ENCODE results near the gene EPB41L1.

The EPB41L1 gene

DNA sequence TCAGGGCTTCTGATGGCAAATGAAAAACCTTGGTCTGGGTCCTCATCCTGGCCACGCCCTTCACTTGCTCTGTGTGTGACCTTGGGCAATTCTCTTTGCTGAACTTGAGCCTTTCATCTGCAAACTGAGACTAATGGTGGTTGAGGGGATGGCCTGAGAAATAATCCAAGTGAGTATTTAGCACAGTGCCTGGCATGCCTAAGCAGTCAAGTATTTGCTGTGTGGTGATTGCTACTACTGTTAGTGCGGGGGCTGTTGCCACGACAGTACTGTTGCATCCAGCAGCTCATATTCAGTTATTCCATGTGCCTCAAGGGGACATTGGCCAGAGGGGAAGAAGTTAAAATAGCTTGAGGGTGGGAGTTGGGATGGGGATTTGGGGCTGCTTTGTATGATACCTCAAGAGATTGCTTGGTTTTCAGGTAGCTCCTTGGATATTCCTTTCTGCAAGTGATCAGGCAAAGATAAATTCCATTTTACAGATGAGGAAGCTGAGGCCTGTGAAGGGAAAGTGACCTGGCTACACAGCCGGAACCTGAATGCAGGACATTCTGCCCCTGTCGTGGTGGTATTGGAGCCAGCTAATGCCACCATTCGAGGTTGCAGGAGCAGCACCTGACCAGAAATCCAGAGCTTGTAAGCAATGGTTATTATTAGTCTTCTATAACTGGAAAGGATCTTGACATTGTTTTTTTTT is 45.1 kb upstream of the EPB41L1 start:
- Histone ChIP-seq H3K36me3 (ENCODE audit: control insufficient read depth in 2 of 2, insufficient read depth in 1 of 2, low read length in 2 of 2) (no peaks in the 10 kb centered on the region), H3K27ac (ENCODE audit: extremely low read depth, low read depth, low read length) (no peak overlapping the region), H3K4me3 (ENCODE audit: low read depth, low read length) (no peak overlapping the region), H3K9me3 (ENCODE audit: control insufficient read depth, insufficient read depth, low read depth, low read length) (no peaks in the 10 kb centered on the region), H3K4me1 (ENCODE audit: control insufficient read depth, insufficient read depth, low read length) (no peaks in the 10 kb centered on the region)
- ChIA-PET CTCF (interaction anchor here (0.6 to 1.3 kb wide), 3 partner anchors 47 to 119 kb away, joined by 3 to 5 read pairs (median 3); no protein-coding TSS in a partner anchor), POLR2A (interaction anchor here (0.7 kb wide), 1 partner anchor 1245 kb away, joined by 3 read pairs; no protein-coding TSS in a partner anchor)
- no peak for TF ChIP-seq OVOL3 (tag by site-specific recombination; IDR thresholded peaks at IDR 0.05)
- TF ChIP-seq, protein P1, sequence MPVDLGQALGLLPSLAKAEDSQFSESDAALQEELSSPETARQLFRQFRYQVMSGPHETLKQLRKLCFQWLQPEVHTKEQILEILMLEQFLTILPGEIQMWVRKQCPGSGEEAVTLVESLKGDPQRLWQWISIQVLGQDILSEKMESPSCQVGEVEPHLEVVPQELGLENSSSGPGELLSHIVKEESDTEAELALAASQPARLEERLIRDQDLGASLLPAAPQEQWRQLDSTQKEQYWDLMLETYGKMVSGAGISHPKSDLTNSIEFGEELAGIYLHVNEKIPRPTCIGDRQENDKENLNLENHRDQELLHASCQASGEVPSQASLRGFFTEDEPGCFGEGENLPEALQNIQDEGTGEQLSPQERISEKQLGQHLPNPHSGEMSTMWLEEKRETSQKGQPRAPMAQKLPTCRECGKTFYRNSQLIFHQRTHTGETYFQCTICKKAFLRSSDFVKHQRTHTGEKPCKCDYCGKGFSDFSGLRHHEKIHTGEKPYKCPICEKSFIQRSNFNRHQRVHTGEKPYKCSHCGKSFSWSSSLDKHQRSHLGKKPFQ (tag by site-specific recombination; IDR thresholded peaks at IDR 0.05) = 0 out of 2 replicates have a peak, but pooled peaks have one; percentile 9

DNA sequence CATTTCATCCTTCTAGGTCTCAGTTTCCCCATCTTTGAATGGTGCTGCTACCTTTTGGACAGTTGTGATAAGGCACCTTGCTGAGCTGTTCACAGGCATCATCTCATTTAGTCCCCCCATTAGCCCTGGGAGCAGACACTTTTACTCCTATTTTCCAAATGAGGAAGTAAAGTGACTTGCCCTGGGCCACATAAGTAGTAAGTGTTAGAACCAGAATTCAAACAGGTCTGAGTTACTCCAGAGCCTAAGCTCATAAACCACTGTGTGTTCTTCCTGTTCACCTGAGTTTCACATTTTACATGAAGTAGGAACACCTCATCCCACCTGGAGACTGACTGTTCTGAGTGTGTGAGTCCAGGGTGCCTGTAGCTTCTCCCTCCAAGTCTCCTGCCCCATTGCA is 43.5 kb upstream of the EPB41L1 start:
- H3K4me3 ChIP-seq (ENCODE audit: low read depth, low read length) = no peak overlapping the region
- POLR2A ChIA-PET = no interaction called here
- CTCF ChIA-PET = interaction anchor here (0.5 to 0.7 kb wide), 3 partner anchors 14 to 141 kb away, joined by 3 to 4 read pairs (median 3); no protein-coding TSS in a partner anchor
- H3K4me1 ChIP-seq (ENCODE audit: control insufficient read depth, insufficient read depth, low read length) = no peaks in the 10 kb centered on the region
- H3K27ac ChIP-seq (ENCODE audit: extremely low read depth, low read depth, low read length) = no peak overlapping the region
- TF ChIP-seq ZNF624 (tag by site-specific recombination; IDR thresholded peaks at IDR 0.05) (no peak), ZIC2 (tag by site-specific recombination; IDR thresholded peaks at IDR 0.05) (no peak), ZNF2 (tag by site-specific recombination; IDR thresholded peaks at IDR 0.05) (no peak), ZNF785 (tag by site-specific recombination; IDR thresholded peaks at IDR 0.05) (no peak), ZNF747 (tag by site-specific recombination; IDR thresholded peaks at IDR 0.05) (no peak), MEIS1 (CRISPR knock-in tag; IDR thresholded peaks at IDR 0.05; ENCODE audit: borderline replicate concordance) (no peak), KLF10 (tag by site-specific recombination; IDR thresholded peaks at IDR 0.05) (no peak), ZNF660 (tag by site-specific recombination; IDR thresholded peaks at IDR 0.05) (no peak), ZNF768 (tag by site-specific recombination; IDR thresholded peaks at IDR 0.05) (no peak), ZNF521 (tag by site-specific recombination; IDR thresholded peaks at IDR 0.05) (no peak)
- TF ChIP-seq, protein P2, sequence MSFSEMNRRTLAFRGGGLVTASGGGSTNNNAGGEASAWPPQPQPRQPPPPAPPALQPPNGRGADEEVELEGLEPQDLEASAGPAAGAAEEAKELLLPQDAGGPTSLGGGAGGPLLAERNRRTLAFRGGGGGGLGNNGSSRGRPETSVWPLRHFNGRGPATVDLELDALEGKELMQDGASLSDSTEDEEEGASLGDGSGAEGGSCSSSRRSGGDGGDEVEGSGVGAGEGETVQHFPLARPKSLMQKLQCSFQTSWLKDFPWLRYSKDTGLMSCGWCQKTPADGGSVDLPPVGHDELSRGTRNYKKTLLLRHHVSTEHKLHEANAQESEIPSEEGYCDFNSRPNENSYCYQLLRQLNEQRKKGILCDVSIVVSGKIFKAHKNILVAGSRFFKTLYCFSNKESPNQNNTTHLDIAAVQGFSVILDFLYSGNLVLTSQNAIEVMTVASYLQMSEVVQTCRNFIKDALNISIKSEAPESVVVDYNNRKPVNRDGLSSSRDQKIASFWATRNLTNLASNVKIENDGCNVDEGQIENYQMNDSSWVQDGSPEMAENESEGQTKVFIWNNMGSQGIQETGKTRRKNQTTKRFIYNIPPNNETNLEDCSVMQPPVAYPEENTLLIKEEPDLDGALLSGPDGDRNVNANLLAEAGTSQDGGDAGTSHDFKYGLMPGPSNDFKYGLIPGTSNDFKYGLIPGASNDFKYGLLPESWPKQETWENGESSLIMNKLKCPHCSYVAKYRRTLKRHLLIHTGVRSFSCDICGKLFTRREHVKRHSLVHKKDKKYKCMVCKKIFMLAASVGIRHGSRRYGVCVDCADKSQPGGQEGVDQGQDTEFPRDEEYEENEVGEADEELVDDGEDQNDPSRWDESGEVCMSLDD (tag by site-specific recombination; IDR thresholded peaks at IDR 0.05) = no peak
- TF ChIP-seq, protein P3, sequence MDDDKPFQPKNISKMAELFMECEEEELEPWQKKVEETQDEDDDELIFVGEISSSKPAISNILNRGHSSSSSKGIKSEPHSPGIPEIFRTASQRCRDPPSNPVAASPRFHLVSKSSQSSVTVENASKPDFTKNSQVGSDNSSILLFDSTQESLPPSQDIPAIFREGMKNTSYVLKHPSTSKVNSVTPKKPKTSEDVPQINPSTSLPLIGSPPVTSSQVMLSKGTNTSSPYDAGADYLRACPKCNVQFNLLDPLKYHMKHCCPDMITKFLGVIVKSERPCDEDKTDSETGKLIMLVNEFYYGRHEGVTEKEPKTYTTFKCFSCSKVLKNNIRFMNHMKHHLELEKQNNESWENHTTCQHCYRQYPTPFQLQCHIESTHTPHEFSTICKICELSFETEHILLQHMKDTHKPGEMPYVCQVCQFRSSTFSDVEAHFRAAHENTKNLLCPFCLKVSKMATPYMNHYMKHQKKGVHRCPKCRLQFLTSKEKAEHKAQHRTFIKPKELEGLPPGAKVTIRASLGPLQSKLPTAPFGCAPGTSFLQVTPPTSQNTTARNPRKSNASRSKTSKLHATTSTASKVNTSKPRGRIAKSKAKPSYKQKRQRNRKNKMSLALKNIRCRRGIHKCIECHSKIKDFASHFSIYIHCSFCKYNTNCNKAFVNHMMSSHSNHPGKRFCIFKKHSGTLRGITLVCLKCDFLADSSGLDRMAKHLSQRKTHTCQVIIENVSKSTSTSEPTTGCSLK (tag by site-specific recombination; IDR thresholded peaks at IDR 0.05) = no peak
- TF ChIP-seq, protein P4, sequence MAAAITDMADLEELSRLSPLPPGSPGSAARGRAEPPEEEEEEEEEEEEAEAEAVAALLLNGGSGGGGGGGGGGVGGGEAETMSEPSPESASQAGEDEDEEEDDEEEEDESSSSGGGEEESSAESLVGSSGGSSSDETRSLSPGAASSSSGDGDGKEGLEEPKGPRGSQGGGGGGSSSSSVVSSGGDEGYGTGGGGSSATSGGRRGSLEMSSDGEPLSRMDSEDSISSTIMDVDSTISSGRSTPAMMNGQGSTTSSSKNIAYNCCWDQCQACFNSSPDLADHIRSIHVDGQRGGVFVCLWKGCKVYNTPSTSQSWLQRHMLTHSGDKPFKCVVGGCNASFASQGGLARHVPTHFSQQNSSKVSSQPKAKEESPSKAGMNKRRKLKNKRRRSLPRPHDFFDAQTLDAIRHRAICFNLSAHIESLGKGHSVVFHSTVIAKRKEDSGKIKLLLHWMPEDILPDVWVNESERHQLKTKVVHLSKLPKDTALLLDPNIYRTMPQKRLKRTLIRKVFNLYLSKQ (tag by site-specific recombination; IDR thresholded peaks at IDR 0.05; ENCODE audit: borderline replicate concordance) = no peak
- no peaks in the 10 kb centered on the region for H3K9me3 ChIP-seq (ENCODE audit: control insufficient read depth, insufficient read depth, low read depth, low read length)
- H3K36me3 ChIP-seq (ENCODE audit: control insufficient read depth in 2 of 2, insufficient read depth in 1 of 2, low read length in 2 of 2) = no peaks in the 10 kb centered on the region
